Bronchial epithelial cell (primary cell): ENCODE data around the gene EMILIN3. TPM values are rescaled to one million over a fixed set of nuclear protein-coding genes. Genes with fewer than 3 reads are reported as not detected.

Experiments used
- DNase-seq: peaks from one replicate; pipeline ENCODE4 v3.0.0-alpha.2; 2010; ENCODE audit warnings: low read depth
- FAIRE-seq: peaks from 2 replicates; lab custom pipeline; 2011; peaks lifted over from hg19 to GRCh38; lab: Jason Lieb, UNC
- H3K27me3 ChIP-seq: 2 replicates; pipeline ENCODE4 v1.5.1; 2011; ENCODE audit warnings: low read length; ENCODE audit not compliant: control insufficient read depth, insufficient read depth
- H3K36me3 ChIP-seq: 2 replicates; pipeline ENCODE4 v1.5.1; 2011; ENCODE audit warnings: low read length; ENCODE audit not compliant: control insufficient read depth, insufficient read depth
- H3K4me3 ChIP-seq: 2 replicates; pipeline ENCODE4 v1.5.1; 2011; ENCODE audit warnings: mild to moderate bottlenecking, low read depth, low read length, control low read depth
- total RNA-seq: library from RNA; depleted of rRNA; stranded (reverse); fragments of >200 nt; gene quantifications from 2 replicates; pipeline ENCODE4 v1.2.1, GENCODE V29; 2014
- TF ChIP-seq, protein P1 (sequence below): IDR thresholded peaks from 2 replicates; pipeline ENCODE4 v1.5.1; 2011; ENCODE audit warnings: mild to moderate bottlenecking, moderate library complexity, low read length, control low read depth, inconsistent platforms; ENCODE audit not compliant: insufficient read depth, severe bottlenecking

Gene EMILIN3
- total RNA-seq, 1 donor from 2014 or later: not detected

DNA sequence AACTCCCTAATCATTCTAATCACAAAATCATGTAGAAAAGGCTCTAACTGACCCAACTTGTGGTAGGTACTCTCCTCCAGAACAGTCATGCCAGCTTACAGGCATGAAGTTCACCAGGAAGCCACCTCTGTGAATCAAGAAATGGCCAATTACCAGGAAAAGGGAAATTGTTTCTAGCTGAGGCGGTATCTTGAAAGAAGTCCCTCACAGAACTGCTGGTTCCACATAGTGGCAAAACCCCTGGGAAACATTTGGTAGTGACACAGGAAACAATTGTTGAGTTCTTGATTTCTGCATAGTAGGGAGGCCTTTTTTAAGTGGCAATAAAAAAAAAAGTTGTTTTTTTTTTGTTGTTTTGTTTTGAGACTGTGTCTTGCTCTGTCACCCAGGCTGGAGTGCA lies 45.6 kb downstream of the EMILIN3 start:
- DNase-seq (no peak), FAIRE-seq (no peak)
- H3K4me3 ChIP-seq: no peak overlapping the region
- H3K36me3 ChIP-seq: no peaks in the 10 kb centered on the region
- no peaks in the 10 kb centered on the region for H3K27me3 ChIP-seq
- TF ChIP-seq, protein P1, sequence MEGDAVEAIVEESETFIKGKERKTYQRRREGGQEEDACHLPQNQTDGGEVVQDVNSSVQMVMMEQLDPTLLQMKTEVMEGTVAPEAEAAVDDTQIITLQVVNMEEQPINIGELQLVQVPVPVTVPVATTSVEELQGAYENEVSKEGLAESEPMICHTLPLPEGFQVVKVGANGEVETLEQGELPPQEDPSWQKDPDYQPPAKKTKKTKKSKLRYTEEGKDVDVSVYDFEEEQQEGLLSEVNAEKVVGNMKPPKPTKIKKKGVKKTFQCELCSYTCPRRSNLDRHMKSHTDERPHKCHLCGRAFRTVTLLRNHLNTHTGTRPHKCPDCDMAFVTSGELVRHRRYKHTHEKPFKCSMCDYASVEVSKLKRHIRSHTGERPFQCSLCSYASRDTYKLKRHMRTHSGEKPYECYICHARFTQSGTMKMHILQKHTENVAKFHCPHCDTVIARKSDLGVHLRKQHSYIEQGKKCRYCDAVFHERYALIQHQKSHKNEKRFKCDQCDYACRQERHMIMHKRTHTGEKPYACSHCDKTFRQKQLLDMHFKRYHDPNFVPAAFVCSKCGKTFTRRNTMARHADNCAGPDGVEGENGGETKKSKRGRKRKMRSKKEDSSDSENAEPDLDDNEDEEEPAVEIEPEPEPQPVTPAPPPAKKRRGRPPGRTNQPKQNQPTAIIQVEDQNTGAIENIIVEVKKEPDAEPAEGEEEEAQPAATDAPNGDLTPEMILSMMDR: no peak

DNA sequence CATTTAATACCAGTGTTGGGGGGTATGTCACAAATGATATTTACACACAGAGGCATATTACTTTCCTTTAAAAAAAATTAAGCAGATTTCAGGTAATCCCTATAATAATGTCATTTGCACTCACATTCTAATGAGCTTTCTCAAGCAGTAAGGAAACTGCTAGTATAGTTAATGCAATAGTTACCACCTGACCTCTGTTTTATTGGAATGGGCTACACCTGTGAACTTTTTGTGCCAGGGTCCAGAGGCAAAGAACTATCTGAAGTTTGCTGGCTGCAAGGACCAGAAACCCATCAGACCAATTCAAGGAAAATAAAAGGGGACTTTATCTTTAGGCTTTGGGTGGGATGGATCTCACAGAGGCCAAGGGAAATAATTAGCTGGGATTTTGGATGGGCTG lies 46.2 kb downstream of the EMILIN3 start:
- no peak for DNase-seq
- TF ChIP-seq, protein P1: no peak
- no peaks in the 10 kb centered on the region for H3K27me3 ChIP-seq
- no peak overlapping the region for H3K4me3 ChIP-seq
- no peak for FAIRE-seq
- H3K36me3 ChIP-seq: no peaks in the 10 kb centered on the region

DNA sequence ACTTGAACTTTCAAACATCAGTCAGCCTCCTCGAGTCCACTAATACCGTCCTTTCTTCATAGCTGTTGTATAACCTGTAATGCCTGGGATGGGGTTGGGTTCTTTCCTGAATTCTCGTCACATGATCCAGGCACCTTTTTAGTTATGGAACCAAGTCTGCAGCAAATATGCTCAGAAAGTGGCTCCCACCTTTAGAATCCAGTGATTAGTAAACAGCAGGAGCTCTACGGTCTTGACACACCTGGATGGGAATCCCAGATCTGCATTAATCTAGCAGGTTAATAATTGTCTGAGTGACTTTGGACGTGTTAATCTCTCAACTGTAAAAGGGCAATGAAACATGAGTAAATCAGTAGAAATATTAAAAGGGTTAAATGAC lies 48.4 kb downstream of the EMILIN3 start:
- peak overlapping the region; percentile 90 for H3K4me3 ChIP-seq
- FAIRE-seq (no peak), DNase-seq (peak; percentile 11)
- TF ChIP-seq, protein P1: no peak
- no peaks in the 10 kb centered on the region for H3K36me3 ChIP-seq
- no peaks in the 10 kb centered on the region for H3K27me3 ChIP-seq

DNA sequence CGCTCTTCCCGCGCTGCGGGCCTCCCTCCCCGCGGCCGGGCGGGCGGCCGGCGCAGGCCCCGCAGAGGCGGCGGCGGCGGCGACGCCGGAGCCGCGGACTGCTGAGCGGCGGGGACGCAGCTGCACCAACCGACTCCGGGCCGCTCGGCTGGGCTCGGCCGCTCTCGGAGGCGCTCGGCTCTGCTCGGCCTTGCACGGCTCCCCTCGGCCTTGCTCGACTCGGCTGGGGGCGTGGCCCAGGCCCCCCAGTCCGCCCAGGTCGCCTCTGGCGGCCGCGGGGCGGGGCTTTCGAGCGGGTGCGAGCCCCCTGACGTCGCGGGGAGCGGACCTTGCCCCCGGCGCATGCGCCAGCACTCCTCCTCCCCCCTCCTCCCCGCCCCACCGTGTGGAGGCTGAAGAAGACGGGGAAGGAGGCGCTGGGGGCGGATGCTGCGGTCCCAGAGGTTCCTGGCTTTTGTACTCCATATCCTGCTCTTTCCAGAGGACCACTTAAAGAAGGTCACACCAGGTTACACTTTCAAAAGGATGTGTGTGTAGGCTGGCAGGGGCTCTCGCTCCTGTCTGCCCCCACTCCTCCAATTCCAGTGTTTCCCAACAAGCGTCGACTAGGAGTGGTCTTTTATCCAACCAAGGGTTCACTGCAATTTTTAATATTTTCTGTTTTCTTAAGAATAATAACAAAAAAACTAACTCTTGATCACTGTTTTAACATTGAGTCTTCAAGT lies 48.9 kb downstream of the EMILIN3 start, which contains the start of gene ZHX3:
TSS of gene ZHX3 (minus strand) at position 186 of the 725 bp plus-strand sequence. CDS start 112,815 bp downstream, outside the sequence.
- TF ChIP-seq, protein P1: no peak
- no peaks in the 10 kb centered on the region for H3K36me3 ChIP-seq
- DNase-seq (peak; percentile 81), FAIRE-seq (no peak)
- H3K27me3 ChIP-seq: no peaks in the 10 kb centered on the region
- peak within 1 kb of the TSS; percentile 90 for H3K4me3 ChIP-seq

DNA sequence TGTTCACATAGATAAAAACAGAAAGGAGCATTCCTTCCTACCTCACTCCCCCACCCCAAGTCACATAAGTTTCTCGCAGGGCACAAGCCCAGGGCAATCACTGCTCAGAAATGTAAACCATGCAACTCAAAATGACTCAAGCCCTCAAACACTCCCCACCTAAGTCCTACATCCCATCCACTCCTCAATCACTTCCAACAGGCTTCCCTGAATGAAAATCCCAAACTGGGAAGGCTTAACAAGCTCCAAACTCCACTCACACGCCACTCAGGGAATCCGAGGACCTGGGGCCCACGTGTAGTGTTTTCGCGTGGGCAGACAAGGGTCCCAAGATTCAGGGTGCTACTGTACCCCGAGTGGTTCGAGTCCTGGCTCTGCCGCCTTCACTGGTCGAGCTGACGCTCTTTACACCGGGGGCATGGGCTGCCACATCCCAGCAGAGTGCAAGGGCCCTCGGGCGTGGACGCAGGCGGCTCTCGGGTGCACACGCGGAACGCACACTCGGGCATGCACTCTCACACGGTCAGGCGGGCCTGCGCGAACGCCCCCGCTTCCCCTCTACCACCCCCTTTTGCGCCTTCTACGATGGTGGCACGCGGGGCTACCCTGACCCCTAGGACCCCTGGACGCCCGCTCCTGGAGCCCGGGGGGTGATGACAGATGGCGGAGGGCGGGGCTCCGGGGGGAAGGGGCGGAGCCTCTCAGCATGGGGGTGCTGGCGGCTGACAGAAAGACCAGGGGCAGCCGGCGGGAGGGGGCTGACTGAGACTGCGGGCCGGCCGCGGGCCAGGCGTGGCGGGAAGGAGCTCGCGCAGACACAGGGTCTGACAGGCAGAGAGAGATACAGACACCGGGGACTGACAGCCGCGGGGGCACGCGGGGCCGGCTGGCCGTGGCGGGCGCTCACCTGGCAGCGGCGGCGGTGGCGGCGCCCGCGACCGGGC lies 49.7 kb downstream of the EMILIN3 start:
- H3K27me3 ChIP-seq: no peaks in the 10 kb centered on the region
- TF ChIP-seq, protein P1: no peak
- FAIRE-seq (no peak), DNase-seq (peak; percentile 79)
- no peaks in the 10 kb centered on the region for H3K36me3 ChIP-seq
- peak overlapping the region; percentile 90 for H3K4me3 ChIP-seq
